A549 (cell line): ENCODE results near the gene ZNF772.
"Not testable (repeated sequence)": the region's sequence is repeated elsewhere in the genome, so short reads cannot be mapped to it uniquely, and the experiment has no call there.

Experiments used
- MAZ ChIP-seq: fragments of 150-350 bp; IDR thresholded peaks from 2 replicates; pipeline ENCODE4 v1.6.1; 2014; ENCODE audit warnings: antibody characterized with exemption, low read depth, low read length, borderline replicate concordance
- POLR2A ChIP-seq: IDR thresholded peaks from 2 replicates; pipeline ENCODE4 v1.6.1; 2012; ENCODE audit warnings: mild to moderate bottlenecking, low read length
- TF ChIP-seq, protein P1 (sequence below): fragments of >200 bp; sonication (Bioruptor Twin); formaldehyde crosslinking; IDR thresholded peaks from 3 replicates; pipeline ENCODE4 v1.5.1; 2016

- TF ChIP-seq, protein P1, sequence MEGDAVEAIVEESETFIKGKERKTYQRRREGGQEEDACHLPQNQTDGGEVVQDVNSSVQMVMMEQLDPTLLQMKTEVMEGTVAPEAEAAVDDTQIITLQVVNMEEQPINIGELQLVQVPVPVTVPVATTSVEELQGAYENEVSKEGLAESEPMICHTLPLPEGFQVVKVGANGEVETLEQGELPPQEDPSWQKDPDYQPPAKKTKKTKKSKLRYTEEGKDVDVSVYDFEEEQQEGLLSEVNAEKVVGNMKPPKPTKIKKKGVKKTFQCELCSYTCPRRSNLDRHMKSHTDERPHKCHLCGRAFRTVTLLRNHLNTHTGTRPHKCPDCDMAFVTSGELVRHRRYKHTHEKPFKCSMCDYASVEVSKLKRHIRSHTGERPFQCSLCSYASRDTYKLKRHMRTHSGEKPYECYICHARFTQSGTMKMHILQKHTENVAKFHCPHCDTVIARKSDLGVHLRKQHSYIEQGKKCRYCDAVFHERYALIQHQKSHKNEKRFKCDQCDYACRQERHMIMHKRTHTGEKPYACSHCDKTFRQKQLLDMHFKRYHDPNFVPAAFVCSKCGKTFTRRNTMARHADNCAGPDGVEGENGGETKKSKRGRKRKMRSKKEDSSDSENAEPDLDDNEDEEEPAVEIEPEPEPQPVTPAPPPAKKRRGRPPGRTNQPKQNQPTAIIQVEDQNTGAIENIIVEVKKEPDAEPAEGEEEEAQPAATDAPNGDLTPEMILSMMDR: not testable (repeated sequence)
- not testable (repeated sequence) for TF ChIP-seq POLR2A, MAZ
Observed at GRCh38 chr19:57500400-57500799, 23.0 kb upstream of the ZNF772 start.
